Mesothelial cell of epicardium (in vitro differentiated cells): ENCODE results near the gene RASD2. TPM values are rescaled to one million over a fixed set of nuclear protein-coding genes. Genes with fewer than 3 reads are reported as not detected.

Experiments
- DNase-seq, 2 experiments: peaks; one replicate each; pipeline ENCODE4 v3.0.0; 2021; ENCODE audit warnings: low spot score in 2 of 2; ENCODE audit not compliant: unreplicated experiment in 2 of 2
- H3K27ac Mint-ChIP-seq: 2 replicates; pipeline ENCODE4 v1.8.0; 2021; ENCODE audit warnings: mixed read lengths
- H3K27me3 Mint-ChIP-seq: 2 replicates; pipeline ENCODE4 v1.8.0; 2021; ENCODE audit warnings: low read depth, mixed read lengths
- H3K36me3 Mint-ChIP-seq: 2 replicates; pipeline ENCODE4 v1.8.0; 2021; ENCODE audit warnings: mixed read lengths
- H3K4me1 Mint-ChIP-seq: 2 replicates; pipeline ENCODE4 v1.8.0; 2021; ENCODE audit warnings: mixed read lengths
- H3K4me3 Mint-ChIP-seq: 2 replicates; pipeline ENCODE4 v1.8.0; 2021; ENCODE audit warnings: mild to moderate bottlenecking, moderate library complexity, mixed read lengths
- H3K9me3 Mint-ChIP-seq: 2 replicates; pipeline ENCODE4 v1.8.0; 2021; ENCODE audit warnings: mixed read lengths
- total RNA-seq: library from RNA; stranded (reverse); gene quantifications from 3 replicates; pipeline ENCODE4 v1.2.1, GENCODE V29; 2021
- TF ChIP-seq, protein P1 (sequence below): fragments of 200-600 bp; sonication (generic); IDR thresholded peaks from one replicate; pipeline ENCODE4 v1.5.0; 2021; ENCODE audit warnings: antibody characterized with exemption; ENCODE audit not compliant: unreplicated experiment

Gene RASD2
- total RNA-seq, 1 donor from 2014 or later, result not detected

DNA sequence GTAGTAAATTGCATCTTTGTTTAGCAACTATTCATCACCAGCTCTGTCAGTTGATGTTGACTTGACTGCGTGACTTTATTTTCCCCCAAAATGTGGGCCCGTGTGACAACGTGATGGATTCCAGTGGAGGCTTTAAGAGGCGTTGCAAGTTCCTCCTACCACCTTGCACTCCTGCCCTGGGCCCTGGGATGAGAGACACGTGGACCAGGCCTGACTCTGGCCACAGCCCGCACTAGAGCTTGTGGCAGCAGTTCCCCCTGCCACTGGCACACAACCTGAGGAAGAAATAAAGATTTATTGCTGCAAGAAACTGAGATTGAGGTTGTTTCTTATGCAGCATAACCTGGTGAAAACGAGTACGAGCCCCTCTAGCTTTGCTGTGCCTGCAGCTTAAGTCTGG lies 31.9 kb downstream of the RASD2 start:
- Mint-ChIP-seq H3K4me3 (no peak overlapping the region), H3K9me3 (no peaks in the 10 kb centered on the region), H3K4me1 (peaks cover 4% of the 10 kb centered on the region), H3K27me3 (no peaks in the 10 kb centered on the region), H3K27ac (no peak overlapping the region), H3K36me3 (no peaks in the 10 kb centered on the region)
- DNase-seq, result no peak
- TF ChIP-seq, protein P1, sequence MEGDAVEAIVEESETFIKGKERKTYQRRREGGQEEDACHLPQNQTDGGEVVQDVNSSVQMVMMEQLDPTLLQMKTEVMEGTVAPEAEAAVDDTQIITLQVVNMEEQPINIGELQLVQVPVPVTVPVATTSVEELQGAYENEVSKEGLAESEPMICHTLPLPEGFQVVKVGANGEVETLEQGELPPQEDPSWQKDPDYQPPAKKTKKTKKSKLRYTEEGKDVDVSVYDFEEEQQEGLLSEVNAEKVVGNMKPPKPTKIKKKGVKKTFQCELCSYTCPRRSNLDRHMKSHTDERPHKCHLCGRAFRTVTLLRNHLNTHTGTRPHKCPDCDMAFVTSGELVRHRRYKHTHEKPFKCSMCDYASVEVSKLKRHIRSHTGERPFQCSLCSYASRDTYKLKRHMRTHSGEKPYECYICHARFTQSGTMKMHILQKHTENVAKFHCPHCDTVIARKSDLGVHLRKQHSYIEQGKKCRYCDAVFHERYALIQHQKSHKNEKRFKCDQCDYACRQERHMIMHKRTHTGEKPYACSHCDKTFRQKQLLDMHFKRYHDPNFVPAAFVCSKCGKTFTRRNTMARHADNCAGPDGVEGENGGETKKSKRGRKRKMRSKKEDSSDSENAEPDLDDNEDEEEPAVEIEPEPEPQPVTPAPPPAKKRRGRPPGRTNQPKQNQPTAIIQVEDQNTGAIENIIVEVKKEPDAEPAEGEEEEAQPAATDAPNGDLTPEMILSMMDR, result no peak

DNA sequence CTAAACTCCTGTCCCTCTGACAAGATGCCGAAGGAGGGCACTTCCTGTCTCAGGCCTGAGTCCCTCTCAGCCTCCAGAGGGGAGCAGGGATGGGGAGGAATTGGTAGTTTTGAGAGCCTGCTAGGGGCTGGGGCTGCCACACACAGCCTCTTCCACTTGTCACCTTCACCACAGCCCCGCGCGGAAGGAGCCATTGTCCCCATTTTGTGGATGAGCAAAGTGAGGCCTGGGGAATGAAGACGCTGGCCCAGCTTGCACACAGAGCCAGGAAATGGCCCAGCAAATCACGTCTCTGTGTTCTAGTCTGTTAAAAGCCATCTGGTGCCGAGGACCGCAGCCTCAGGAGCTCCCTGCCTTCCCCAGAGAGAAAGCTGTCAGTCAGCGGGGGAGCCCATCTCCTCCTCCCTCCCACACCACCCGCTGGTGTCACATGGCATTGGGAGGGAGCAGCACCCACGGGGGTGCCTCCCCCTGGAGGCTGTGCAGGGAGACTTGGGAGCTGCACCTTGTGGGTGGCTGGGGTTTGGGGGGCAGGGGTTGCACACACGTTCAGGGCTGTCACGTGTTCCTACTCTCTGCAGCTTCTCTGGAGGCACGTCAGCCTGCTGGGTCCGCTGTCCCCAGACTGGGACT lies 34.6 kb downstream of the RASD2 start:
- Mint-ChIP-seq H3K4me1 (no peaks in the 10 kb centered on the region), H3K9me3 (no peaks in the 10 kb centered on the region), H3K36me3 (no peaks in the 10 kb centered on the region), H3K4me3 (no peak overlapping the region), H3K27me3 (no peaks in the 10 kb centered on the region), H3K27ac (no peak overlapping the region)
- no peak for DNase-seq
- TF ChIP-seq, protein P1, result no peak

DNA sequence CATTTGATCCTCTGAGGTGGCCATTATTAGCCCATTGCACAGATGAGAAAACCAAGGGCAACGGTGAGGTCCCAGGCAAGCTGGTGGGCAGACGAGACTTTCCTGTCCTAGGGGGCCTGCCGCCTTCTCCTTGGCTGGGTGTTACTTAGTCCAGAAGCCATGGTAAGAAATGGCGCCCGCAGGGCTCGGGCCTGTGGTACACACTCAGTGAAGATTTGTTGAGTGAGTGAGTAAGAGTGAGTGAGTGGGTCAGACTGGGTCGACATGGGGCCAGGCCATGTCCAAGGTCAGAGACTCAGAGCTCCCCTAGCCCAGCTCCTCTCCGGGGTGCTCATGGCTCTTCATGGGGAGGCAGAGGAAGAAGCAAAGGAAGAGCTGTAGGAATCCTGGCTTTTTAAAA lies 36.0 kb downstream of the RASD2 start:
- Mint-ChIP-seq H3K9me3 (no peaks in the 10 kb centered on the region), H3K4me1 (no peaks in the 10 kb centered on the region), H3K27ac (no peak overlapping the region), H3K4me3 (no peak overlapping the region), H3K36me3 (no peaks in the 10 kb centered on the region), H3K27me3 (no peaks in the 10 kb centered on the region)
- TF ChIP-seq, protein P1, result no peak
- DNase-seq, result no peak

DNA sequence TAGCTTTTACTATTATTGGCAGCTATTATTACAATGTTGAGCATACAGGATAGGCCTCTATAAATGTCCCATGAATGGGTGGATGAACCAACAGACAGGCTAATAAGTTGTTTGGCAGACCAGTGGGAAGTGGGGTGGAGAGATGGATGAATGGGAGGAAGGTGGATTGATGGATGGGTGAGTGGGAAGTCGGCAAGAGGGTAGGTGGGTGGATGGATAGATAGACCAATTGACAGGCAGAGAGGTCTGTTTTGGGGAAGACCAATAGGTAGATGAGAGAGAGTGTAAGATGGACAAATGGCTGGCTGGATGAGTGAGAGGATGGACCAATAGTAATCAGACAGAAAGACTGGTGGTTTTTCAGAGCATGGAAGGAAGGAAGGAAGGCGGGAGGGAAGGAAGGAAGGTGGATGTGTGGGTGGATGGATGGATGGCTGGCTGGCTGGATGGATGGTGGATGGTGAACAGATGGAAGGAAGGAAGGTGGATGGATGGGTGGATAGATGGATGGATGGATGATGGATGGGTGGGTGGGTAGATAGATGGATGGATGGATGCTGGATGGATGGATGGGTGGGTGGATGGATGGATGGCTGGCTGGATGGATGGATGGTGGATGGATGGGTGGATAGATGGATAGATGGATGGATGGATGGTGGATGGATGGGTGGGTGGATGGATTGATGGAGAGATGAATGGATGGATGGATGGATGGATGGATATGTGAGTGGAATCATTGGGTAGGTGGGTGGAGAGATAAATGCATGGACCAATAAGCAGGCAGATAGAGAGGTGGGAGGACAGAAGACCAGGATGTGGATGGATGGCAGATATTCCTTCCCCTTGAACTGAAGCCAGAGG lies 37.4 kb downstream of the RASD2 start:
- H3K27ac Mint-ChIP-seq, result no peak overlapping the region

DNA sequence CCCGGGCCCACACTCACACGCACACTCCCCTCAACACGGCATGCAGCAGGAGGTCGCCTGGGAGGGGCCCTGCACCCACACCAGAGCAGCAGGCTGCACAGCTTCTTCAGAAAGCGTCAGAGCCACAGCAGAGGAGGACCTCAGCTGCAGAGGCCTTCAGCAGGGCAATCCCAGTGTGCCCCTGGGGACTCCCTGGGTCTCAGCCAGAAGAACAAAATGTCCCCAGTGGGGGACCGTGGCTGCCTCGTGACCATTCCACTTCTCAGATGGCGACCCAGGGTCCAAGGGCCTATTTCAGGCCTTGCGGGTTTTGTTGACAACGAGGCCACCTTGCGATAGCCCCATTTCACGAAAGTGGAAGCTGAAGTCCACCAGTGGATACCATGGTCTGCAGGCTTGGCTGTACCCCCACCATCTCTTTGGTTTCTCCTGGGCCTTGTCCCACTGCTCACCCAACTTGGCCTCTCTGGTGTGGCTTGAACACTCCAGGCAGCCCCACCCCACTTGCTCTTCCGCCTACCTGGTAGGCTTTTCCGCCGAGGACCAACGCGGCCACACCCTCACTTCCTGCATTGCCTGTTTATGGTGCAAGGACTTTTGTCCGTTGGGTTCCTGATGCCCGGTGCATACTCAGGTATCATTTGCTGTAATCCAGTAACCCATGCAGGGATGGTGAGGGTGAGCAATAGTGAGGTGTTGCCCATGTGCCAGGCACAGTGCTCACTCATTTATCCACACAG lies 38.4 kb downstream of the RASD2 start:
- Mint-ChIP-seq H3K27me3 (no peaks in the 10 kb centered on the region), H3K4me1 (no peaks in the 10 kb centered on the region), H3K4me3 (no peak overlapping the region), H3K27ac (no peak overlapping the region), H3K36me3 (no peaks in the 10 kb centered on the region), H3K9me3 (no peaks in the 10 kb centered on the region)
- no peak for DNase-seq
- TF ChIP-seq, protein P1, result no peak

More for the DNA sequence above, 37.4 kb downstream of the RASD2 start:
- Mint-ChIP-seq H3K27me3 (no peaks in the 10 kb centered on the region), H3K36me3 (no peaks in the 10 kb centered on the region), H3K4me1 (no peaks in the 10 kb centered on the region), H3K9me3 (no peaks in the 10 kb centered on the region), H3K4me3 (no peak overlapping the region)
- no peak for DNase-seq
- TF ChIP-seq, protein P1, result no peak
